Measurements from ENCODE around the gene TTF2. TPM values are rescaled to one million over a fixed set of nuclear protein-coding genes. Genes with fewer than 3 reads are reported as not detected.
"Not testable (repeated sequence)": the region's sequence is repeated elsewhere in the genome, so short reads cannot be mapped to it uniquely, and the experiment has no call there.

TTF2 gene
- polyA plus RNA-seq, 3 donors, result 20.1 to 24.5 (median 24.2) TPM

- DNase-seq (ENCODE audit: low read depth in 3 of 3, low spot score in 2 of 3), result no peak
Measured at GRCh38 chr1:117147341-117147831, 87.3 kb downstream of the TTF2 start.

GRCh38 chr1:117147856-117148588 is 87.9 kb downstream of the TTF2 start:
- no peak for DNase-seq (ENCODE audit: low read depth in 3 of 3, low spot score in 2 of 3)

GRCh38 chr1:117150316-117150715 is 90.2 kb downstream of the TTF2 start:
- DNase-seq (ENCODE audit: low read depth in 3 of 3, low spot score in 2 of 3), result no peak

GRCh38 chr1:117151305-117151704 is 91.2 kb downstream of the TTF2 start:
- DNase-seq (ENCODE audit: low read depth in 3 of 3, low spot score in 2 of 3), result not testable (repeated sequence)

Other genes starting within 250 kb of the TTF2 start
- gene PTGFRN, start 150.4 kb upstream of the TTF2 start, polyA plus RNA-seq (ENCODE audit: insufficient read length in 3 of 3), result 10 to 100 TPM; 52.4 to 59.8 (median 59.2) TPM
- gene CD101, start 58.6 kb upstream of the TTF2 start, polyA plus RNA-seq (ENCODE audit: insufficient read length in 3 of 3), result 1 to 10 TPM; 1.5 to 1.8 (median 1.5) TPM
- 10 to 100 TPM; 15.0 to 15.1 (median 15.1) TPM for gene TRIM45, start 61.4 kb downstream of the TTF2 start, polyA plus RNA-seq (ENCODE audit: insufficient read length in 3 of 3)
- gene VTCN1, start 150.6 kb downstream of the TTF2 start, polyA plus RNA-seq (ENCODE audit: insufficient read length in 3 of 3), result 10 to 100 TPM; 20.5 to 32.3 (median 28.2) TPM